GM21360 (cell line): ENCODE data around the gene PJA2.

ENCODE experiments used
- ATAC-seq: cut with Tn5 transposase; IDR thresholded peaks from one replicate; pipeline ENCODE4 v1.9.1; 2021; ENCODE audit warnings: mild to moderate bottlenecking, moderate library complexity; ENCODE audit not compliant: unreplicated experiment

The PJA2 gene

GRCh38 chr5:109351988-109352864 lies 57.5 kb downstream of the PJA2 start:
- ATAC-seq, result no peak

GRCh38 chr5:109350537-109351270 lies 59.1 kb downstream of the PJA2 start:
- no peak for ATAC-seq

GRCh38 chr5:109349388-109349787 lies 60.4 kb downstream of the PJA2 start:
- ATAC-seq, result no peak

GRCh38 chr5:109347252-109347888 lies 62.4 kb downstream of the PJA2 start:
- no peak for ATAC-seq

DNA sequence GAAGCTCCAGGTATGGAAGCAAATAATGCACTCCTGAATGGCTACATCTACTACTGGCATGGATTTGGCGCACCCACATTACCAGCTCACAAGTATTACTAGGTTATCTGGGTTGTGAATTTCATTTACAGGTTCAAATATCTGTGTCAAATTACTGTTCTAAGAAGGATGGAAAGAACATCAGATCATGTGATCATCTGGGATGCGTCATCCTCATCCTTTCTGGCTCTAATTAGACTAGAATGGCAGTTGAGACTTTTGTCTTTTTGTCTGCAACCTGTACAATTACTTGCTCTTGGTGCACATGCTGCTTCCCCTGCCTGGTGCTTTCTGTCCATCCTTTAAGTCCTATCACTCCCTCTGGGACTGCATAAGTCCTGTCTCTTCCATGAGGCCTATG lies 64.1 kb downstream of the PJA2 start:
- no peak for ATAC-seq

GRCh38 chr5:109340351-109340750 lies 69.4 kb downstream of the PJA2 start:
- ATAC-seq, result no peak

DNA sequence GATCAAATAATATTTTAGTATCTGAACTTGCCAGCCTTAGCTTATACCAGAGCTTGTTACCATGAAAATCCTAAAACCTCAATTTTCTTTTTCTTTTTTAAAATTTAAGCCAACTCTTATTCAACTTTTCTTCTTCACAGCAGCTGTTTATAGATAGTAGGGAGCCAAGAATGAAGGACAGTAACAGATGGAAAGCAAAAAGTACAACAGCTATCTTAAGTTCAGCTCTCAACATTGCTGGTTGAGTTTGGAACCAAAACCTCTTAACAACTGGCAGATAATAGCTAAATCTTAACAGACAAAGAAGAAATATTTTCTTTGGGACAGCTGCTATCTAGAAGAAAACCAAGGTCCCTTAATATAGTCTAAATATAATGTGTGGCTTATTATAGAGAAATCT lies 74.7 kb downstream of the PJA2 start:
- ATAC-seq, result no peak

GRCh38 chr5:109334056-109334455 lies 75.7 kb downstream of the PJA2 start:
- ATAC-seq, result no peak

GRCh38 chr5:109329333-109330237 lies 80.2 kb downstream of the PJA2 start:
- no peak for ATAC-seq

GRCh38 chr5:109328626-109329025 lies 81.1 kb downstream of the PJA2 start:
- ATAC-seq, result no peak

DNA sequence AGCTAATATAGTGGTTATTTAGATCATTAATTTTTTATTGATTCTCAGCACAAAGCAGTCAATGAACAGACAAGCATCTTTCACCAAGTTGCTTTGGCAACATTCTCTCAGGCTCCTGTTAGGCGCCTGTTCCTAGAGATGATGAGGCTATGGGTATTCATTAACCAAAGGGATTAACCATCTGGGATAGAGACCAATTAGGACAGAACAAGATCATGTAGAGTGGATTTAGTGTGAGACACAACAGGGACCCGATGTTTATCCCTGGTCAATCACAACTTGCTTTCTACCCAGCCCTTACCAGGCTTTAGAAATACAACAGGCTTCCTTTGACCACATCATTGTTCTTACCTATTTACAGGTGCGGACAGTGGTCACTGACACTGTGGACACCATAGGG lies 82.2 kb downstream of the PJA2 start:
- no peak for ATAC-seq

DNA sequence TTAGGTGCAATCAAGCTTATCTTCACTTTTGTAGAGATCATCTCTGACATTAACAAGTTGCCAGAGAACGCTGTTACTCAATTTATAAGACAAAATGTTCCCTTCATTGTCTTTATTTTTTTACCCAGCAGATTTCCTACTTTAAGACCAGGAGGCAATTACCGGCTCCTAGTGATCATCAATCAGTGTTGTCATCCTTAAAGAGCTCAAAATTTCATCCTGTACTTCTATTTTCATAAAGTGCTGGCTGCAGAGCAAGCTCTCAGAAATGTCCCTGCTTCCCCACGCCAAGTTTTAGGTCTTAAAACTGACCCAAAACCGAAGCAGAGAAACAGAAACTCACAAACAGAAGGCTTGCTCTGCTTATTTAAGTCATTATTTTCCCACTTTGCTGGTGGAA lies 82.9 kb downstream of the PJA2 start:
- ATAC-seq, result no peak

DNA sequence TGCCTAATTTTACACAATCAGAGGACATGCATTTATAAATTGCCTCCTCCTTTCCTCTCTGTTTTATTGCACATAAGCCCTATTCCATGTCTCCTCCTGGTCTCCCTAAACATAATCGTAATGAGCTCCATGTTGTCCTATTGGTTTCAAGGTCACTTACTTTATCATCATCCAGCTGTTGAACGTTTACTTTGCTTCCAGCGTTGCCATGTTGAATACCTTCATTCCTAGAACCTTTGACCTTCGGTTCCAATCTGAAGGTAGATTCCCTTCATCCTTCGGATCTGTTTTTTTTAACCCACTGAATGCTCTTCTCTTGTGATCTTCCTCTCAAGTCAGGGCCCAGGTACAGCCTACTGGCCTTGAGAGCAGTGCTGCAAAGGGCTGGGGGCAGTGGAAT lies 84.3 kb downstream of the PJA2 start:
- ATAC-seq, result no peak

- no peak for ATAC-seq
Observed at GRCh38 chr5:109324931-109325330, 84.8 kb downstream of the PJA2 start.

- ATAC-seq, result no peak
Observed at GRCh38 chr5:109324351-109324750, 85.4 kb downstream of the PJA2 start.

- no peak for ATAC-seq
Observed at GRCh38 chr5:109322694-109323093, 87.1 kb downstream of the PJA2 start.

DNA sequence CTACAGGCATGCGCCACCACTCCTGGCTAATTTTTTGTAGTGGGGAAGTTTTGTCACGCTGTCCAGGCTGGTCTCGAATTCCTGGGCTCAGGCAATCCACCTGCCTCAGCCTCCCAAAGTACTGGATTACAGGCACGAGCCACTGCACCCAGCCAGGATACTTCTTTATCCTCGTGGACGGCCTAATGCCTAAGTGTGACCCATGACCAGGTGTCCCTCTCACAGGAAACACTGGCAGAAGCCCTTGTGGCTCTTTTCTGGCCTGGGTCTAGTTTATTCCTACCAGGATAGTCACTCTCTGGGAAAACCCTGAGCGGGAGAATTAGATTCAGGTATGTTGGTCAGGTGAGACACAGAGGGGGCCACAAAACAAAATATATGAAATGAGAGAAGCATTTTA lies 90.4 kb downstream of the PJA2 start:
- no peak for ATAC-seq

DNA sequence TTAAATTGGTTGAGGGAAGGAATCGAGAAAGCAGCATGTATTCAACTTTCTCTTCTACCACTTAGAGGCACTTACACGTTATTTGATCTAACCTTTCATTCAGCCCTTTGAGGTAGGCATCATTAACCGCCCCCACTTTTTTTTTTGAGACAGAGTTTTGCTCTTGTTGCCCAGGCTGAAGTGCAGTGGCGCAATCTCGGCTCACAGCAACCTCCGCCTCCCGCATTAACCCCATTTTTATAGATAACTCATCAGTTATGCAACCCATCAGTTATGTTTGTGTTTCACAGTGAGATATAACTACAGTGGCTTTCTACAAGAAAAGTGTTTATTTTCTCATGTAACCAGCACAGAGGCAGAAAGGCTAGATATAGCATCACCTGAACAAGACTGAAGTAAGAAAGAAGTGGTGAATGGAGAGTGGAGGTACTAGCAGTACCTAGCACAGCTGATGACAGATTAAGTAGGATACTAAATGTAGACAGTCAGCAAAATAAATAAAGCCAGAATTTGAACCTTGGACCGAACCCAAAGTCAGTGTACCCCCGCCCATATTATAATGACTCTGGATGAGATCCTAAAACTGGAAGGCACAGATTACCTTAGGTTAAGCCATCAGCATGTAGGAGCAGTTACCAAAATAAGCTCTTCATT lies 91.2 kb downstream of the PJA2 start:
- no peak for ATAC-seq

DNA sequence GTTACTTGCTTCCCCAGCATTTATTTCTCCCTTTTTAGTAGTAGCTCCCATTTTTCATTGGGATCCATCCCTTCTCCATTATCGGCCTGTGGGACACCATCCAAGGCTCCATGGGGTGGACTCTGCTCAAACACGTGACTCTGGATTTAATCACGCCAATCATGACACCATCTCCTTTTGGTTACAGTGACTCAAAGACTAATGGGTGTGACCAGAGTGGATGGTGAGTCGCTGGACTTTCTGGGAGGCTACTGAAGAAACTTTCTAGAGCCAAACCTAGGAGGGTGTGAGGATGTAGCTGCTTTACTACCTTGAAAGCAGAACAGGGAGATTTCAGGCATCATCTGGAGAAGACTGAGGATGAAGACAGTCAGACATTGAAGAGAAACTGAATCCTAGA lies 93.1 kb downstream of the PJA2 start:
- ATAC-seq, result no peak

DNA sequence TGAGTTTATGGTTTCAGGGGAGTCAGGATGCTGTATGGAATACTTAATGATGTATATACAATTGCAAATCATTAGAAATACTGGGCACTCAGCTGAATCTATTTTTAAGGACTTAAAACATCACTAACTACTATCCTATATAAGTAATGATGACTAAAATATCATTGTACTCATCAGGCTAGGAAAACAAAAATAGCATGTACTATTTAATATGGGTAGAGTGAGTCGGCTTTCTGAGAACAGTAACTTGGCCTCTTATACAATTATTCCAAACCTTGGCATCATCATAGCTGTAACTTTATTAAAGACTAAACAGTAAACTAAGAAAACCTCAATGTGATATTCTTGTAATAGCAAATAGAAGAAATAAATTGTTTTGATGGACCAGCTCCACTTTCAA lies 94.5 kb downstream of the PJA2 start:
- no peak for ATAC-seq
